Measurements from ENCODE around the gene TRIM46. TPM values are rescaled to one million over a fixed set of nuclear protein-coding genes. Genes with fewer than 3 reads are reported as not detected.

The TRIM46 gene
- total and polyA plus RNA-seq, 2 of the 13 experiments (the other 11 are each of a cell fraction or from before 2014, with no cell fraction given), result 0.04 to 0.09 TPM

DNA sequence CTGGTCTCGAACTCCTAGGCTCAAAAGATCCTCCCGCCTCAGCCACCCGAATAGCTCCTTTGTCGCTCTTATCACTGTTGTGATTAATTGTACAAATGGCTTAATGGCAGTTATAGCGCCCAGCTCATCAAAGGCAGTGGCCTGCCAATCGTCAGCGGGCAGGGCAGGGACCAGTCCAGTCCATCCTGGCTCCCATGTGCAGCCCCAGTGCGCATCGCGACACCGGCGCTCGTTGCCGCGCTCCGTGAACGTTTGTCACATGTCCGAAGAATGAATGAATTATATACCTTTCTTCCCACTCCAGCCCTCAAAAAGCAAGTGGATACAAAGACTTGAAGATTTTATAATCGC is 53.2 kb downstream of the TRIM46 start (continued):
- TF ChIP-seq, protein P1, sequence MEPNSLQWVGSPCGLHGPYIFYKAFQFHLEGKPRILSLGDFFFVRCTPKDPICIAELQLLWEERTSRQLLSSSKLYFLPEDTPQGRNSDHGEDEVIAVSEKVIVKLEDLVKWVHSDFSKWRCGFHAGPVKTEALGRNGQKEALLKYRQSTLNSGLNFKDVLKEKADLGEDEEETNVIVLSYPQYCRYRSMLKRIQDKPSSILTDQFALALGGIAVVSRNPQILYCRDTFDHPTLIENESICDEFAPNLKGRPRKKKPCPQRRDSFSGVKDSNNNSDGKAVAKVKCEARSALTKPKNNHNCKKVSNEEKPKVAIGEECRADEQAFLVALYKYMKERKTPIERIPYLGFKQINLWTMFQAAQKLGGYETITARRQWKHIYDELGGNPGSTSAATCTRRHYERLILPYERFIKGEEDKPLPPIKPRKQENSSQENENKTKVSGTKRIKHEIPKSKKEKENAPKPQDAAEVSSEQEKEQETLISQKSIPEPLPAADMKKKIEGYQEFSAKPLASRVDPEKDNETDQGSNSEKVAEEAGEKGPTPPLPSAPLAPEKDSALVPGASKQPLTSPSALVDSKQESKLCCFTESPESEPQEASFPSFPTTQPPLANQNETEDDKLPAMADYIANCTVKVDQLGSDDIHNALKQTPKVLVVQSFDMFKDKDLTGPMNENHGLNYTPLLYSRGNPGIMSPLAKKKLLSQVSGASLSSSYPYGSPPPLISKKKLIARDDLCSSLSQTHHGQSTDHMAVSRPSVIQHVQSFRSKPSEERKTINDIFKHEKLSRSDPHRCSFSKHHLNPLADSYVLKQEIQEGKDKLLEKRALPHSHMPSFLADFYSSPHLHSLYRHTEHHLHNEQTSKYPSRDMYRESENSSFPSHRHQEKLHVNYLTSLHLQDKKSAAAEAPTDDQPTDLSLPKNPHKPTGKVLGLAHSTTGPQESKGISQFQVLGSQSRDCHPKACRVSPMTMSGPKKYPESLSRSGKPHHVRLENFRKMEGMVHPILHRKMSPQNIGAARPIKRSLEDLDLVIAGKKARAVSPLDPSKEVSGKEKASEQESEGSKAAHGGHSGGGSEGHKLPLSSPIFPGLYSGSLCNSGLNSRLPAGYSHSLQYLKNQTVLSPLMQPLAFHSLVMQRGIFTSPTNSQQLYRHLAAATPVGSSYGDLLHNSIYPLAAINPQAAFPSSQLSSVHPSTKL (CRISPR knock-in tag; IDR thresholded peaks at IDR 0.05), result no peak
- no peak for TF ChIP-seq SRSF9 (IDR thresholded peaks at IDR 0.05; ENCODE audit: borderline replicate concordance, insufficient read depth, low read depth, low read length, poor library complexity, severe bottlenecking)
- no peak for TF ChIP-seq PHF20 (CRISPR knock-in tag; IDR thresholded peaks at IDR 0.05)
- TF ChIP-seq THYN1 (CRISPR knock-in tag; IDR thresholded peaks at IDR 0.05; ENCODE audit: borderline replicate concordance, low read depth), result no peak
- TF ChIP-seq, protein P2, sequence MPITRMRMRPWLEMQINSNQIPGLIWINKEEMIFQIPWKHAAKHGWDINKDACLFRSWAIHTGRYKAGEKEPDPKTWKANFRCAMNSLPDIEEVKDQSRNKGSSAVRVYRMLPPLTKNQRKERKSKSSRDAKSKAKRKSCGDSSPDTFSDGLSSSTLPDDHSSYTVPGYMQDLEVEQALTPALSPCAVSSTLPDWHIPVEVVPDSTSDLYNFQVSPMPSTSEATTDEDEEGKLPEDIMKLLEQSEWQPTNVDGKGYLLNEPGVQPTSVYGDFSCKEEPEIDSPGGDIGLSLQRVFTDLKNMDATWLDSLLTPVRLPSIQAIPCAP (CRISPR knock-in tag; IDR thresholded peaks at IDR 0.05; ENCODE audit: low read depth), result peak; percentile 65; the same call in 1 of the 2 replicates
- no peak for TF ChIP-seq ZNF652 (CRISPR knock-in tag; IDR thresholded peaks at IDR 0.05; ENCODE audit: borderline replicate concordance, low read depth)
- TF ChIP-seq NFYB (CRISPR knock-in tag; IDR thresholded peaks at IDR 0.05), result no peak
- no peak for TF ChIP-seq SOX5 (CRISPR knock-in tag; IDR thresholded peaks at IDR 0.05; ENCODE audit: borderline replicate concordance)
- TF ChIP-seq ZSCAN29 (CRISPR knock-in tag; conservative IDR thresholded peaks at IDR 0.05), result no peak
- TF ChIP-seq, protein P3, sequence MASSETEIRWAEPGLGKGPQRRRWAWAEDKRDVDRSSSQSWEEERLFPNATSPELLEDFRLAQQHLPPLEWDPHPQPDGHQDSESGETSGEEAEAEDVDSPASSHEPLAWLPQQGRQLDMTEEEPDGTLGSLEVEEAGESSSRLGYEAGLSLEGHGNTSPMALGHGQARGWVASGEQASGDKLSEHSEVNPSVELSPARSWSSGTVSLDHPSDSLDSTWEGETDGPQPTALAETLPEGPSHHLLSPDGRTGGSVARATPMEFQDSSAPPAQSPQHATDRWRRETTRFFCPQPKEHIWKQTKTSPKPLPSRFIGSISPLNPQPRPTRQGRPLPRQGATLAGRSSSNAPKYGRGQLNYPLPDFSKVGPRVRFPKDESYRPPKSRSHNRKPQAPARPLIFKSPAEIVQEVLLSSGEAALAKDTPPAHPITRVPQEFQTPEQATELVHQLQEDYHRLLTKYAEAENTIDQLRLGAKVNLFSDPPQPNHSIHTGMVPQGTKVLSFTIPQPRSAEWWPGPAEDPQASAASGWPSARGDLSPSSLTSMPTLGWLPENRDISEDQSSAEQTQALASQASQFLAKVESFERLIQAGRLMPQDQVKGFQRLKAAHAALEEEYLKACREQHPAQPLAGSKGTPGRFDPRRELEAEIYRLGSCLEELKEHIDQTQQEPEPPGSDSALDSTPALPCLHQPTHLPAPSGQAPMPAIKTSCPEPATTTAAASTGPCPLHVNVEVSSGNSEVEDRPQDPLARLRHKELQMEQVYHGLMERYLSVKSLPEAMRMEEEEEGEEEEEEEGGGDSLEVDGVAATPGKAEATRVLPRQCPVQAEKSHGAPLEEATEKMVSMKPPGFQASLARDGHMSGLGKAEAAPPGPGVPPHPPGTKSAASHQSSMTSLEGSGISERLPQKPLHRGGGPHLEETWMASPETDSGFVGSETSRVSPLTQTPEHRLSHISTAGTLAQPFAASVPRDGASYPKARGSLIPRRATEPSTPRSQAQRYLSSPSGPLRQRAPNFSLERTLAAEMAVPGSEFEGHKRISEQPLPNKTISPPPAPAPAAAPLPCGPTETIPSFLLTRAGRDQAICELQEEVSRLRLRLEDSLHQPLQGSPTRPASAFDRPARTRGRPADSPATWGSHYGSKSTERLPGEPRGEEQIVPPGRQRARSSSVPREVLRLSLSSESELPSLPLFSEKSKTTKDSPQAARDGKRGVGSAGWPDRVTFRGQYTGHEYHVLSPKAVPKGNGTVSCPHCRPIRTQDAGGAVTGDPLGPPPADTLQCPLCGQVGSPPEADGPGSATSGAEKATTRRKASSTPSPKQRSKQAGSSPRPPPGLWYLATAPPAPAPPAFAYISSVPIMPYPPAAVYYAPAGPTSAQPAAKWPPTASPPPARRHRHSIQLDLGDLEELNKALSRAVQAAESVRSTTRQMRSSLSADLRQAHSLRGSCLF (CRISPR knock-in tag; IDR thresholded peaks at IDR 0.05; ENCODE audit: borderline replicate concordance), result no peak
- TF ChIP-seq, protein P4, sequence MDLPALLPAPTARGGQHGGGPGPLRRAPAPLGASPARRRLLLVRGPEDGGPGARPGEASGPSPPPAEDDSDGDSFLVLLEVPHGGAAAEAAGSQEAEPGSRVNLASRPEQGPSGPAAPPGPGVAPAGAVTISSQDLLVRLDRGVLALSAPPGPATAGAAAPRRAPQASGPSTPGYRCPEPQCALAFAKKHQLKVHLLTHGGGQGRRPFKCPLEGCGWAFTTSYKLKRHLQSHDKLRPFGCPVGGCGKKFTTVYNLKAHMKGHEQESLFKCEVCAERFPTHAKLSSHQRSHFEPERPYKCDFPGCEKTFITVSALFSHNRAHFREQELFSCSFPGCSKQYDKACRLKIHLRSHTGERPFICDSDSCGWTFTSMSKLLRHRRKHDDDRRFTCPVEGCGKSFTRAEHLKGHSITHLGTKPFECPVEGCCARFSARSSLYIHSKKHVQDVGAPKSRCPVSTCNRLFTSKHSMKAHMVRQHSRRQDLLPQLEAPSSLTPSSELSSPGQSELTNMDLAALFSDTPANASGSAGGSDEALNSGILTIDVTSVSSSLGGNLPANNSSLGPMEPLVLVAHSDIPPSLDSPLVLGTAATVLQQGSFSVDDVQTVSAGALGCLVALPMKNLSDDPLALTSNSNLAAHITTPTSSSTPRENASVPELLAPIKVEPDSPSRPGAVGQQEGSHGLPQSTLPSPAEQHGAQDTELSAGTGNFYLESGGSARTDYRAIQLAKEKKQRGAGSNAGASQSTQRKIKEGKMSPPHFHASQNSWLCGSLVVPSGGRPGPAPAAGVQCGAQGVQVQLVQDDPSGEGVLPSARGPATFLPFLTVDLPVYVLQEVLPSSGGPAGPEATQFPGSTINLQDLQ (CRISPR knock-in tag; IDR thresholded peaks at IDR 0.05), result no peak
- TF ChIP-seq SRY (CRISPR knock-in tag; IDR thresholded peaks at IDR 0.05), result 0 out of 2 replicates have a peak, but pooled peaks have one; percentile 82
- no peak for TF ChIP-seq ZNF331 (CRISPR knock-in tag; IDR thresholded peaks at IDR 0.05)
- TF ChIP-seq MTA1 (CRISPR knock-in tag; IDR thresholded peaks at IDR 0.05; ENCODE audit: borderline replicate concordance), result no peak
- TF ChIP-seq, protein P5, sequence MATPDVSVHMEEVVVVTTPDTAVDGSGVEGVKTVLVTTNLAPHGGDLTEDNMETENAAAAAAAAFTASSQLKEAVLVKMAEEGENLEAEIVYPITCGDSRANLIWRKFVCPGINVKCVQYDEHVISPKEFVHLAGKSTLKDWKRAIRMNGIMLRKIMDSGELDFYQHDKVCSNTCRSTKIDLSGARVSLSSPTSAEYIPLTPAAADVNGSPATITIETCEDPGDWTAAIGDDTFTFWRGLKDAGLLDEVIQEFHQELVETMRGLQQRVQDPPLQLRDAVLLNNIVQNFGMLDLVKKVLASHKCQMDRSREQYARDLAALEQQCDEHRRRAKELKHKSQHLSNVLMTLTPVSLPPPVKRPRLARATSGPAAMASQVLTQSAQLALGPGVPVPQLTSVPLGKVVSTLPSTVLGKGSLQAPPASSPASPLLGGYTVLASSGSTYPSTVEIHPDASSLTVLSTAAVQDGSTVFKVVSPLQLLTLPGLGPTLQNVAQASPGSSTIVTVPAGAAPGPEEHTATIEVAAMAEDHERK (CRISPR knock-in tag; IDR thresholded peaks at IDR 0.05; ENCODE audit: low read depth), result no peak
- TF ChIP-seq ZIK1 (CRISPR knock-in tag; IDR thresholded peaks at IDR 0.05; ENCODE audit: borderline replicate concordance, low read depth), result no peak
